ENCODE results near the gene CCDC92.

The CCDC92 gene

GRCh38 chr12:124002021-124002644 is 29.5 kb upstream of the CCDC92 start:
- DNase-seq: no peak

GRCh38 chr12:124001343-124001742 is 28.7 kb upstream of the CCDC92 start:
- no peak for DNase-seq

DNA sequence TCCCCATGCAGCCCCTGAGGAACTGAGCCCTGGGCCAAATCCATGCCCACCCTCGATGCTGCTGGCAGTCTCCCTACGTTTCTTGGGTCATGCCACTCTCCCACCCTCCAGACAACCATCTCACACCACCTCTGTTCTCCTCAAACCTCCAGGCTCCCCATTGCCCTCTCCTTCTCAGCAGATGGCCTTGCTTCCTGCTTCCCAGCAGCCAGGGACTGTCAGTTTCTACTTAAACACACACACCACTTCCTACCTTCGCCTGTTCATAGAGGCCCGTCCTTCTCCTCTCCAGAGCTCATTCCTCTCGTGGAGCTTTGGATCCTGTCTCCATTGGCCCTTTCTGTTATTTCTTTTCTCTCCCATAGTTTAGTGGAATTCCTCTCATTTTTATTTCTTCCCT is 27.5 kb upstream of the CCDC92 start:
- DNase-seq: no peak

DNA sequence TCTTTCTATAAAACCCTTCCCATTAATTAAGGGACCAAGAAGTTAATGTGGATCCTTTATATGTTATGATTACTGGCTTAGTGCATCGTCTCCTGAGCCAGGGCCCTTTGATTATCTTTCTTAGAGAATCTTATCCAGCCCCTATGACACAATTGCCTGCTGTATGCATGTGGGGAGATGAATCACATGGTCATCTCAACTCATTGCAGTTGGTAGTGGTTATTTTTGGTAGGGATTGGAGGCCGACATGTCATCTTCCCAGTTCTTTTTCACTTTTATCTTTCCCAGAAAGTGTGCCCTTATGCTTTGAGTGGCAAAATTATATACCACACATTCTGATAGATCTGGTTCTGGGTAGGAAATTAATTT is 26.3 kb upstream of the CCDC92 start:
- DNase-seq: no peak

DNA sequence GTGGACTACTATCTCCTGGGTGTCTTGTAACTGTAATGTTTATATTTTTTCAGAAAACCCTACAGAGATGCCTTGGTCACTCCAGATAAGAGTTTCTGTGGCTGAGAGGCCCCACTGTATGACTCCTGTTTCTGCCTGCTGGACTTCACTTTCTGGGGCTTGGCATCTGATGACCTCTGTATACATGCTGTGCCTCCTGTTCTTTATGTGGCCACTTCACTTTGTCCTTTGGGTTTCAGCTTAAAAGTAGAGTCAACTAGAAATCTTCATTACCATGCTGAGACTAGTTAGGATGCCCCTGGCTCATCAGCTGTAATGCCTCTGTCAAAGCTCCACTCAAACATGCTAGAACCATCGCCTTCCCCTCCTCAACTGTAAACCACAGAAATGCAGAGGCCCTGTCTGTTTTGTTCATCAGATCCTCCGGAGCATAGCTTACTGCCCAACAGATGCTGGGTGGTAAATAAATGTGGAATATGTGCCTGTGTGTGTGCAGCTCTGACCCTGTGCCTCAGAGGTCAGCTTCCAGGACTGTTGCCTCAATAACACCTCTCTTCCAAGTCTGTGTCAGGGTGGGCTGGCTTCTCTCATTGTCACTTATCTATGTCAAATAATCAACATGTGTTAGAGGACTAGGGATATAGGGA is 25.8 kb upstream of the CCDC92 start:
- no peak for DNase-seq

DNA sequence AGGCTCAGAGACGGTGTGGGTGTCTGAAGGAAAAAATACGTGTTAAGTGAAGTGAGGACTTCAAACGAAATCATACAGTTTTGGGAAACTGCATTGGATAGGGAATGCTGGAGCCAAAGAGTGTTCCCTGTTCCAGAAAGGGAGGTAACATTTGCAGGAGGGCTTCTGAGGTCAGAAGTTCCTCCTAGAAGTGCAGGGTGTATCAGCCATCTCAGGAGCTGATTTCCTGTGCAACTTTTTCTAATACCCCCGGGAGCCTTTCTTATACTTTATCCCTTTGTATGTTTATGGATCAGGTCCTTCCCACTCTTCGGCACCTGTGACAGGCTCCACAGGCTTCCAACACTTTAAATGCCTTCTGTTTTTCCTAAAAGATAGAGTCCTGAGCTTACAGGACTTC is 25.3 kb upstream of the CCDC92 start:
- DNase-seq: no peak

DNA sequence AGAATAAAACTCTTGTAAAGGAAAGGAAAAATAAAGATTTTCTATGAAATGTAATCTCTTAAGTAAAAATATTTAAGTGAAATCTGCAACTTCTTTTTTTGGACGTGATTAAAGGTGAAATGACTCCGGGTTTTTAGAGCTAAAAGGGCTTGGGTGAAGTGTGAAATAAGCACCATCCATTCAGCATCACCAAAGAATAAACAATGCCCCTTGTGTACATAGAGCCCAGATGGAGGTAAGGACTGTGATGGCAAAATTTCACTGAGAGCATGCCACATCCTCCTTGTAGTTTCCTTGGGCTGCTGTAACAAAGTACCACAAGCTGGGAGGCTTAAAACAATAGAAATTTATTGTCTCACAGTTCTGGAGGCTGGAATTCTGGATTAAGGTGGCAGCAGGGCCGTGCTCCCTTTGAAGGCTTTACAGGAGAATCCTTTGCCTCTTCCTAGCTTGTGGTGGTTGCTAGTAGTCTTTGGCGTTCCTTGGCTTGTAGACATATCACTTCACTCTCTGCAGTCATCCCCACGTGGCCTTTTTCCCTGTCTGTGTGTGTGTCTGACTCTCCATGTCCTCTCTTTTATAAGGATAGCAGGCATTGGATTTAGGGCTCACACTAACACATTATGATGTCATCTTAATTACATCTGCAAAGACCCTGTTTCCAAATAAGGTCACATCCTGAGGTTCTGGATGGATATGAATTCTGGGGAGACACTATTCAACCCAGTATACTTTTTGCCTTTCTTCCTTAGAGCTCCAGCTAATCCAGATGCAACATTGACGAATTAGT is 24.6 kb upstream of the CCDC92 start:
- no peak for DNase-seq

DNA sequence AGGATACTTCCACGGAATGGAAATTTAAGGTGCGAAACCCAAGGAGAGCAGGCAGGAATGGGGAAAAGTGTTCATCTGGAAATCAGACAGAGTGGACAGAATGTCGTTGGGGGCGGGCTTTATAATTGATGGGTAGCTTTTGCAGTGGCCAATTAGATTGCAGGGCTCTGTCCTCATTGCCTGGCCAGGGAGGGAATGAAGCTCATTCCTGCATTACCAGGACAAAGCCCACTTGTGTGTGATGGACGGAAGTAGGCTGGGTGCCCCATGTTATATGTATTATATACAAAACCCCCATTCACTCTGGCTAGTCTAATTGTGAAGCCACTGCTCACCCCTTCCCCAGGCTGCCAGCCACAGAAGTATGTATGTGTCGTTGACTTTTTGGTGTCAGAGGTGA is 23.9 kb upstream of the CCDC92 start:
- DNase-seq: no peak

GRCh38 chr12:123995023-123995748 is 22.6 kb upstream of the CCDC92 start:
- DNase-seq: no peak

- DNase-seq: no peak
These were observed 19.6 kb upstream of the CCDC92 start for GRCh38 chr12:123992118-123992825.

GRCh38 chr12:123991372-123991951 is 18.8 kb upstream of the CCDC92 start:
- DNase-seq: no peak

GRCh38 chr12:123990511-123990910 is 17.9 kb upstream of the CCDC92 start:
- no peak for DNase-seq

GRCh38 chr12:123989753-123990152 is 17.1 kb upstream of the CCDC92 start:
- no peak for DNase-seq

DNA sequence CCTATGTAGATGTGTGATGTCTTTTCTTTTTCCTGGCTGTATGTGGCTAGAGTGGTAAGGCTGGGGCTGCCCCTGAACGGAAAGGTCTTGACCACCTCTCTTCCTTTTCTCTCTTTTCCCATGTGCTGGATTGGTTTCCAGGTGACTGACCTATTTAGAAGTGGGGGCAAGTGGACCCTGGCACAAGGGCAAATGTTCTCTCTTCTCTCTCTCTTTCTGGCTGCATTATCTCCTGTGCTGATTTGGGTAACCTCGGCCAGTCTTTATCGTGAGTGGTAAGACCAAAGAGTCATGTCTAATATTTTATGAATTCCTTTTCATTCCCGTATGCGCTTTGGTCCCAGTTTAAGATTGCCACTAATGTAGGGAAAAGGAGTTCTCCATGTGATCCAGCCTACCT is 16.5 kb upstream of the CCDC92 start:
- DNase-seq: no peak

- DNase-seq: no peak
These were observed 14.4 kb upstream of the CCDC92 start for GRCh38 chr12:123987022-123987421.

GRCh38 chr12:123986374-123986965 is 13.8 kb upstream of the CCDC92 start:
- no peak for DNase-seq

DNA sequence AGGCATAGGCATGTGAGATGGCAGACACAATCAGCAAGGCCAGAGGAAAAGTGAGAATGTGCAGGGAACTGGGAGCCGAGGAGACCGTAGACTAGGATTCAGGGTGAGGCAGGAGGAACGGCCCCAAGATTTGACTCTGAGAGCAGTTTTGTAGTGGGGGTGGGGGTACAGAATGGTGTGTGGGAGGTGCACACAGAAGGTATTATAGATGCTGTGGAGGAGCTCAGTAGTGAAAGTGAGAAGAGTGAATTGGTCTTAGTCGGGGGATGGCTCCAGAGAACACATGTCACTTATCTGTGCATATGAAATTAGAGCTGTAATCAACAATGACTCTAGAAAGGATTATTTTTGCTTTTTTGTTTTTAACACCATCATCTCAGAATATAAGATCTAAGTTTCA is 12.3 kb upstream of the CCDC92 start:
- DNase-seq: no peak

DNA sequence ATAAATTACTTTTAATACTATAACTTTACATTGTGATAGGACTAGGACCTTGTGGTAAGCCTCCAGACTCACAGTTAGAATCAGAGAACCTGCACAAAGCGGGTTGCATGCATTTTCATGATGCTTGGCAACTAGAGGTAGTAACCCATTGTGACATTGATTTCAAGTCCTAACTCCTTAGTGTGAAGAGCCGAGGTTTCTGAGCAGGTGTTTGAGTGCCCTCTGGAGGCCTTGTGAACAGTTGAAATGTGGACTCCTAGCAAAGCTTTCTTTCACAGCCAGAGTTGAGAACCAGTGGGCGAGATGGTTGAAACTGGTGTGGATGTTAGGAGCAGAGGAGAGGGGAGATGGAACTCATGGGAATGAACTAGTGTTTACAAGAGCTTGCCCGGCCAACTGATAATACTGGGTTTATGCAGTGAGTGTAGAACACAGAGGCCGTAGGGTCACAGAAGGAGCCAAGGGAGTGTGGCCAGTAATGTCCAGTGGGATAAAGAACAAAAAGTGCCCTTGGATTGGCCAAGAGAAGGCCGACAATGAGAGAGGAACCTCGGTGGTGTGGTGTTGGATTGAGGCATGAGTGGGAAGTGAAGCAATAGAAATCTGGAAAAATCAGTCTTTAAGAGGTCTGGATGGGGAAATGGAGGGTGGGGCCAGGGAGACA is 11.3 kb upstream of the CCDC92 start:
- DNase-seq: peak; percentile 80

DNA sequence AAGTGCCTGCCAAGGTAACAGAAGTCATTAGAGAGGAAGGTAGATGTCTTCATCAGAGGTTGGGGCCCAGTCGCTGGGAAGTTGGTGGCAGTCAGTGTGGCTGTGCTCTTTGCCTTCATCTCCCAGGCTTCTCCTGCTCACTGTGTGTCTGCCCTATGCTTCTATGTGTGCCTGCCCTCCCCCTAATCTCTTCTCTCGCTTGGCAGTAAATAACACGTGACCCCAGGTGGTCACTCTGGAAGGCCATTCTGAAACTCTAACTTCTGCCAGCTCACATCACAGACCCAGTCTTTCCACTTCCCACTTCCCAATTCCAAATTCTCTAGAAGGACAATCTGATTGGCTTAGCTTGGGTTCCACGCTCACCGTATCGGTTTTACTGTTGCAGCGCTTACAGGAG is 9.6 kb upstream of the CCDC92 start:
- DNase-seq: no peak

DNA sequence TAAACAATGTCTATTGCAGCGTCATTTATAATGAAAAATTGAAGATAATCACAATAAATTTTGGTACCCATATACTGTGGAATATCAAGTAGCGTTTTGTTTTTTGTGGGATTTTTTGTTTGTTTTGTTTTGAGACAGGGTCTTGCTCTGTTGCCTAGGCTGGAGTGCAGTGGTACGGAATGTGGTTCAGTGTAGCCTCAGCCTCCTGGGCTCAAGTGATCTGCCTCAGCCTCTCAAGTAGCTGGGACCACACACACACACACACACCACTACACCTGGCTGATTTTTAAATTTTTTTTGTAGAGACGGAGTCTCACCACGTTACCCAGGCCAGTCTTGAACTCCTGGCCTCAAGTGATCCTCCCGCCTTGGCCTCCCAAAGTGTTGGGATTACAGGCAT is 6.9 kb upstream of the CCDC92 start:
- no peak for DNase-seq

DNA sequence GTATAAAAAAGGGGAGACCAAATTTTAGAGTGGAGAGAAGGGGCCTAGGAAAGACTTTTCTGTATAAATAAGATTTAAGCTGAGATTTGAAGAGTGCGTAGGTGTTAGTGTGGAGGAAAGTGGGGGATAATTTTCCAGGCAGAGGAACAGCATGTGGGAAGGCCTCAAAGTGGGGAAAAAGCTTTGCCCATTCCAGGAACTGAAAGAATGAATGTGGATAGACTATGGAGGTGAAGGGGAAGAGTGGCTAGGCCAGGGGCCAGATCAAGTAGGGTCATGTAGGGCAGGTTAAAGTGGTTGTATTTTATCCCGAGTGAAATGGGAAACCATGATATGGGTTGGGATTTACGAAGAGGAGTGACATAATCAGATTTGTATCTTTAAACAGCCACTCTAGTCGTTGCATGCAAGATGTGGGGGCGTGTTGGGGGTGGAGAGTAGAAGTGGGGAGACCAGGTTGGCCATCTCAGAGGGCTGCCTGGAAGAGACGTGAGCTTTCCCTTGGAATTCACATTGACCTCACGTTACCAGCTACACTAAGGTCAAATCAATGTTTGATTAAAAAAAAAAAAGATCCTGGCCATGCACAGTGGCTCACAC is 3.7 kb upstream of the CCDC92 start:
- no peak for DNase-seq
